DND-41 (cell line): Measurements from ENCODE around the gene ARNT2.

Experiments
- ATAC-seq: fragments of 200-7000 bp; cut with Tn5 transposase; 3 replicates; pipeline ENCODE4 v1.9.1; 2021; ENCODE audit warnings: low read depth; ENCODE audit not compliant: insufficient read depth
- DNase-seq: peaks from one replicate; pipeline ENCODE4 v3.0.0-alpha.2; 2020
- H2AFZ ChIP-seq: 2 replicates; pipeline ENCODE4 v1.6.0; 2012; ENCODE audit warnings: low read depth, low read length
- H3K27ac ChIP-seq: 2 replicates; pipeline ENCODE4 v1.5.1; 2012; ENCODE audit warnings: low read length, inconsistent platforms
- H3K27me3 ChIP-seq: fragments of 200-600 bp; sonication (generic); 2 replicates; pipeline ENCODE4 v1.6.0; 2012; ENCODE audit warnings: low read length, mild to moderate bottlenecking, inconsistent platforms; ENCODE audit not compliant: insufficient read depth, poor library complexity
- H3K36me3 ChIP-seq: 2 replicates; pipeline ENCODE4 v1.5.1; 2012; ENCODE audit warnings: low read length, inconsistent platforms; ENCODE audit not compliant: insufficient read depth
- H3K4me1 ChIP-seq: 2 replicates; pipeline ENCODE4 v1.5.1; 2012; ENCODE audit warnings: mild to moderate bottlenecking, low read length; ENCODE audit not compliant: insufficient read depth
- H3K4me2 ChIP-seq: 2 replicates; pipeline ENCODE4 v1.6.0; 2012; ENCODE audit warnings: mild to moderate bottlenecking, moderate library complexity, low read length, inconsistent platforms; ENCODE audit not compliant: insufficient read depth
- H3K4me3 ChIP-seq, 2 experiments: fragments of 200-600 bp in 1 of 2; shearing (Covaris generic) in 1 of 2; 2 replicates each; pipeline ENCODE4 v1.5.1; 2012 to 2016; ENCODE audit warnings: inconsistent platforms in 2 of 2, low read length in 2 of 2, mild to moderate bottlenecking in 2 of 2, low read depth in 1 of 2, moderate library complexity in 1 of 2
- H3K79me2 ChIP-seq: 2 replicates; pipeline ENCODE4 v1.6.0; 2012; ENCODE audit warnings: low read length, inconsistent platforms; ENCODE audit not compliant: insufficient read depth
- H3K9ac ChIP-seq: 2 replicates; pipeline ENCODE4 v1.6.0; 2012; ENCODE audit warnings: low read depth, mild to moderate bottlenecking, inconsistent platforms, low read length, moderate library complexity
- H3K9me3 ChIP-seq: 2 replicates; pipeline ENCODE4 v1.5.1; 2012; ENCODE audit warnings: low read length, moderate library complexity, mild to moderate bottlenecking, inconsistent platforms; ENCODE audit not compliant: insufficient read depth, severe bottlenecking
- H4K20me1 ChIP-seq: 2 replicates; pipeline ENCODE4 v1.6.0; 2012; ENCODE audit warnings: low read length; ENCODE audit not compliant: insufficient read depth
- EZH2 ChIP-seq: IDR thresholded peaks from 3 replicates; pipeline ENCODE4 v1.6.1; 2012; ENCODE audit warnings: borderline replicate concordance, low read depth, mild to moderate bottlenecking, moderate library complexity, low read length, inconsistent platforms; ENCODE audit not compliant: severe bottlenecking
- TF ChIP-seq, protein P1 (sequence below): IDR thresholded peaks from 2 replicates; pipeline ENCODE4 v1.5.1; 2012; ENCODE audit warnings: borderline replicate concordance, low read length, moderate library complexity, mild to moderate bottlenecking; ENCODE audit not compliant: poor library complexity, severe bottlenecking; ENCODE audit errors: extremely low read depth

The ARNT2 gene

DNA sequence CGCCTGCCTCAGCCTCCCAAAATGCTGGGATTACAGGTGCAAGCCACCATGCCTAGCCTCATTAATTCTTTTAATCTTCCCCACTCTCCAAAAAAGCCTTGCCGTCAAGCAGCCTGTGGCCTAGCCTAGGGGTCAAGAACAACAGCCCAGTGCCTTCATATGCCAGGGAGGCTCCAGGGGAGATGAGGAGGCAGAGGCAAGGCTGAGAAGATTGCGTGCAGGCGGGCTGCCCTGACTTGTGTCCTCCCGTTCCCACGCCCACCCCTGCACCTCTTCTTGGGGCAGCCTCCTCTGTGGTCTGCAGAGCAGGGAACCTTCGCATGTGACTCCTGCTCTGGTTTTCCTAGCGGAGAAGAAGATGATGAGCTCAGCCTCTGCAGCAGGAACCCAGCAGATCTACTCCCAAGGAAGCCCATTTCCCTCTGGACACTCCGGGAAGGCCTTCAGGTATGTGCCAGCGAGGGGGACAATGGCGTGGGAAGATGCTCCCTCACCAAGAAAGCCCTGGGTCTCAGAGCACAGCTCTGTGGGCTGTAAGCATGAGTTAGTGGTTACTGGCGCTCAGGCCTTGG is 172.4 kb downstream of the ARNT2 start:
- no peaks in the 10 kb centered on the region for H4K20me1 ChIP-seq
- H3K27ac ChIP-seq = no peak overlapping the region
- no peaks in the 10 kb centered on the region for H3K9me3 ChIP-seq
- no peaks in the 10 kb centered on the region for H3K4me1 ChIP-seq
- H3K9ac ChIP-seq = no peak overlapping the region
- H3K36me3 ChIP-seq = no peaks in the 10 kb centered on the region
- DNase-seq (no peak), ATAC-seq (no peak)
- no peaks in the 10 kb centered on the region for H3K79me2 ChIP-seq
- TF ChIP-seq, protein P1, sequence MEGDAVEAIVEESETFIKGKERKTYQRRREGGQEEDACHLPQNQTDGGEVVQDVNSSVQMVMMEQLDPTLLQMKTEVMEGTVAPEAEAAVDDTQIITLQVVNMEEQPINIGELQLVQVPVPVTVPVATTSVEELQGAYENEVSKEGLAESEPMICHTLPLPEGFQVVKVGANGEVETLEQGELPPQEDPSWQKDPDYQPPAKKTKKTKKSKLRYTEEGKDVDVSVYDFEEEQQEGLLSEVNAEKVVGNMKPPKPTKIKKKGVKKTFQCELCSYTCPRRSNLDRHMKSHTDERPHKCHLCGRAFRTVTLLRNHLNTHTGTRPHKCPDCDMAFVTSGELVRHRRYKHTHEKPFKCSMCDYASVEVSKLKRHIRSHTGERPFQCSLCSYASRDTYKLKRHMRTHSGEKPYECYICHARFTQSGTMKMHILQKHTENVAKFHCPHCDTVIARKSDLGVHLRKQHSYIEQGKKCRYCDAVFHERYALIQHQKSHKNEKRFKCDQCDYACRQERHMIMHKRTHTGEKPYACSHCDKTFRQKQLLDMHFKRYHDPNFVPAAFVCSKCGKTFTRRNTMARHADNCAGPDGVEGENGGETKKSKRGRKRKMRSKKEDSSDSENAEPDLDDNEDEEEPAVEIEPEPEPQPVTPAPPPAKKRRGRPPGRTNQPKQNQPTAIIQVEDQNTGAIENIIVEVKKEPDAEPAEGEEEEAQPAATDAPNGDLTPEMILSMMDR = no peak
- no peak for TF ChIP-seq EZH2
- H3K4me2 ChIP-seq = no peak overlapping the region
- peaks cover 4% of the 10 kb centered on the region for H3K27me3 ChIP-seq
- no peak overlapping the region for H3K4me3 ChIP-seq
- H2AFZ ChIP-seq = no peak overlapping the region

DNA sequence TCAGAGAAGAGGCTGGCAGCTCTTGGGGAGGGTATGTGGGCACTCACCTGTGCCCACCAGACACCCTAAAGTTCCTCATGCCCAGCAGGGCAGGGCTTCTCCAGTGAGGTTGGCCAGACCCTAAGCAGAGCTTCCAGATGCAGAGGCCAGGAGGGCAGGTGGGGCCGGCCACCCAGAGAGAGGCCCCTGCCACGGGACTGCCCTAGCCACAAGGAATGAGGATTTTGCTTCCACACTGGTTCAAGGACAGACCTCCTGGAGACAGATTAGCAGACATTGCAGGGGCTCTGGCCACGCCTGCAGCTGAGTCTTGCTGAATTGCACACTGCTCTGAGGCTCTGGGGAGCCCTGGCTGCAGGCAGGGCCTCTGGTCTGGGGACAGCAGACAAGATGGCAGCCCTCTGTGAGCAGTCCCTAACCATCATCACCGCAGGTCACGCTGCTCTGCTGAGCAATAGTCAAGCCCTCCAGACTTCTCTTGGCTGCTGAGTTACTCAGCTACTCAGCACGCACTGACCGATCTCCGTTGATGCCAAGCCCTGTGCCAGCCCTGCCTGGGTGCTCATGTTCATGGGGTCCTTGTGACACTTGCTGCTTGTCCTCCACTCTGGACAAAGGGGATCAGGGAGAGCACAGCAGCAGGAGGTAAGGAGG is 173.5 kb downstream of the ARNT2 start:
- DNase-seq = no peak
- no peak for ATAC-seq
- no peak overlapping the region for H2AFZ ChIP-seq
- H3K4me2 ChIP-seq = no peak overlapping the region
- no peaks in the 10 kb centered on the region for H4K20me1 ChIP-seq
- no peaks in the 10 kb centered on the region for H3K36me3 ChIP-seq
- H3K27ac ChIP-seq = no peak overlapping the region
- H3K9me3 ChIP-seq = no peaks in the 10 kb centered on the region
- no peaks in the 10 kb centered on the region for H3K4me1 ChIP-seq
- H3K4me3 ChIP-seq = no peak overlapping the region
- H3K9ac ChIP-seq = no peak overlapping the region
- no peak for TF ChIP-seq EZH2
- TF ChIP-seq, protein P1 = no peak
- H3K79me2 ChIP-seq = no peaks in the 10 kb centered on the region
- peaks cover 4% of the 10 kb centered on the region for H3K27me3 ChIP-seq

DNA sequence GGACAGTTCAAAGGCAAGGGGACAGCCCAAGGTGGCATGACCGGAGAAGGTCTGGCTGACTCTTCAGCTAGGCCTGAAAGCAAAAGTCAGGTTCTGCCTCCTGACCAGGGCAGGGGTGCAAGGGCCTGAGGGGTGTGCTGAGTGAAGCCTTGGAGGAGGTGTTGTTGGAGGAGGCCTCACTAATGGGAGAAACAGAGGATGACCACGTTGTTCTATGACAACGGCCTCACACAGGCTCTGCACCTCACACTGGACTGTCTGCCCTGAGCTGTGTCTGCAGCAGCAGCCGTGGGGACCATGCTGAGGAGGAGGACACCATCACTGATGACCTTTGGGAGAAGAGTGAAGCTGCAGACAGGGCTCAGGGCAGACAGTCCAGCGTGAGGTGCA is 174.0 kb downstream of the ARNT2 start:
- H3K27me3 ChIP-seq = peaks cover 4% of the 10 kb centered on the region
- H3K9me3 ChIP-seq = no peaks in the 10 kb centered on the region
- H3K4me3 ChIP-seq = no peak overlapping the region
- no peak overlapping the region for H3K4me2 ChIP-seq
- ATAC-seq (no peak), DNase-seq (no peak)
- TF ChIP-seq, protein P1 = no peak
- no peak for TF ChIP-seq EZH2
- no peaks in the 10 kb centered on the region for H3K4me1 ChIP-seq
- no peaks in the 10 kb centered on the region for H3K36me3 ChIP-seq
- no peaks in the 10 kb centered on the region for H3K79me2 ChIP-seq
- no peak overlapping the region for H3K9ac ChIP-seq
- H4K20me1 ChIP-seq = no peaks in the 10 kb centered on the region
- no peak overlapping the region for H3K27ac ChIP-seq
- no peak overlapping the region for H2AFZ ChIP-seq
